ENCODE measurements around the gene GRM7.

DNA sequence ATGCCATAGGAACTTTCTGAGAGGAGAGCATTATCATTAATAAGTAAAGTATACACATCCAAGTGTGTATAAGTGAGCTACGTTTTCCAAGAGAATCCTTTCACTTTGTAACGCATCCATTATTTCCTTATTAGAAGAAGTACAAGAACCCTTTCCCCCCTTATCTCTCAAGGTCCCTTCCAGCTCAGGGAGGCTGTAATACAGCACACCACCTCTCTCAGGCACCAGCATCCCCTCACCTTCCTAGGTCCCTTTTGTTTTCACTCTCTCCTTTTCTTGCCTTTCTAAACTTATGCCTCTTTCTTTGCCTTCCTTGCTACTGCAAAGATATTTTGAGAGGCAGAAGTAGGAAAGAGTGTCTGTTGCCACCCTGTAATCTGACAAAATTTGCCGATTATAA, 446.0 kb downstream of the GRM7 start:
- TF ChIP-seq, protein P1, sequence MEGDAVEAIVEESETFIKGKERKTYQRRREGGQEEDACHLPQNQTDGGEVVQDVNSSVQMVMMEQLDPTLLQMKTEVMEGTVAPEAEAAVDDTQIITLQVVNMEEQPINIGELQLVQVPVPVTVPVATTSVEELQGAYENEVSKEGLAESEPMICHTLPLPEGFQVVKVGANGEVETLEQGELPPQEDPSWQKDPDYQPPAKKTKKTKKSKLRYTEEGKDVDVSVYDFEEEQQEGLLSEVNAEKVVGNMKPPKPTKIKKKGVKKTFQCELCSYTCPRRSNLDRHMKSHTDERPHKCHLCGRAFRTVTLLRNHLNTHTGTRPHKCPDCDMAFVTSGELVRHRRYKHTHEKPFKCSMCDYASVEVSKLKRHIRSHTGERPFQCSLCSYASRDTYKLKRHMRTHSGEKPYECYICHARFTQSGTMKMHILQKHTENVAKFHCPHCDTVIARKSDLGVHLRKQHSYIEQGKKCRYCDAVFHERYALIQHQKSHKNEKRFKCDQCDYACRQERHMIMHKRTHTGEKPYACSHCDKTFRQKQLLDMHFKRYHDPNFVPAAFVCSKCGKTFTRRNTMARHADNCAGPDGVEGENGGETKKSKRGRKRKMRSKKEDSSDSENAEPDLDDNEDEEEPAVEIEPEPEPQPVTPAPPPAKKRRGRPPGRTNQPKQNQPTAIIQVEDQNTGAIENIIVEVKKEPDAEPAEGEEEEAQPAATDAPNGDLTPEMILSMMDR (conservative IDR thresholded peaks at IDR 0.05; ENCODE audit: low read depth, low read length) = no peak
- no peak for TF ChIP-seq EZH2 (IDR thresholded peaks at IDR 0.05; ENCODE audit: borderline replicate concordance, low read depth, low read length, poor library complexity, severe bottlenecking)

Data from A673 (cell line).